Caco-2 (cell line): Measurements from ENCODE around the gene DIAPH3. TPM values are rescaled to one million over a fixed set of nuclear protein-coding genes. Genes with fewer than 3 reads are reported as not detected.

ENCODE experiments used
- BruUV-seq: library from RNA; stranded (reverse); fragments of 400-500 nt; replicated peaks from 2 replicates; lab custom pipeline; 2021; lab: Mats Ljungman, UMichigan
- CTCF ChIA-PET: fragments of 300-600 bp; sonication (Branson Sonifier 250); formaldehyde crosslinking; loops from one replicate; lab custom pipeline; 2022; ENCODE audit warnings: antibody characterized with exemption; lab: Charles Lee
- POLR2A ChIA-PET: fragments of 300-600 bp; sonication (Branson Sonifier 250); formaldehyde crosslinking; loops from one replicate; lab custom pipeline; 2022; ENCODE audit warnings: antibody characterized with exemption; lab: Charles Lee
- DNase-seq, 2 experiments: peaks; one replicate each; pipeline versions ENCODE4 v3.0.0 to v3.0.0-alpha.2; 2020 to 2022
- H3K27me3 ChIP-seq: replicated peaks from 2 replicates; pipeline ENCODE4 v1.6.0; 2011; ENCODE audit warnings: low read length; ENCODE audit not compliant: control insufficient read depth, insufficient read depth
- H3K36me3 ChIP-seq: 2 replicates; pipeline ENCODE4 v1.5.1; 2011; ENCODE audit warnings: low read length; ENCODE audit not compliant: control insufficient read depth, insufficient read depth
- H3K4me1 ChIP-seq: fragments of 250-450 bp; sonication (Bioruptor Pico); 2 replicates; pipeline ENCODE4 v1.5.1; 2020; ENCODE audit warnings: mild to moderate bottlenecking
- H3K4me3 ChIP-seq: 2 replicates; pipeline ENCODE4 v1.5.1; 2011; ENCODE audit warnings: low read depth, mild to moderate bottlenecking, control low read depth, low read length
- H3K9me3 ChIP-seq: fragments of 250-450 bp; sonication (Bioruptor Pico); 2 replicates; pipeline ENCODE4 v1.5.1; 2020; ENCODE audit warnings: mild to moderate bottlenecking, moderate library complexity
- H3K27ac Mint-ChIP-seq: one replicate; pipeline ENCODE4 v1.8.0; 2022; ENCODE audit warnings: mixed read lengths; ENCODE audit not compliant: unreplicated experiment
- H3K27me3 Mint-ChIP-seq: one replicate; pipeline ENCODE4 v1.8.0; 2022; ENCODE audit warnings: mixed read lengths; ENCODE audit not compliant: insufficient read depth, unreplicated experiment
- H3K36me3 Mint-ChIP-seq: one replicate; pipeline ENCODE4 v1.8.0; 2022; ENCODE audit warnings: mild to moderate bottlenecking, mixed read lengths; ENCODE audit not compliant: insufficient read depth, unreplicated experiment
- H3K4me1 Mint-ChIP-seq: one replicate; pipeline ENCODE4 v1.8.0; 2022; ENCODE audit warnings: low read depth, mixed read lengths; ENCODE audit not compliant: unreplicated experiment
- H3K4me3 Mint-ChIP-seq: one replicate; pipeline ENCODE4 v1.8.0; 2022; ENCODE audit warnings: mild to moderate bottlenecking, moderate library complexity, mixed read lengths; ENCODE audit not compliant: unreplicated experiment
- H3K9me3 Mint-ChIP-seq: one replicate; pipeline ENCODE4 v1.8.0; 2022; ENCODE audit warnings: mixed read lengths; ENCODE audit not compliant: unreplicated experiment
- intact Hi-C: fragments of 100-400 bp; cut with micrococcal nuclease; formaldehyde crosslinking; loops from one replicate; pipeline ENCODE4 v1.10.0; 2022; ENCODE audit not compliant: unreplicated experiment
- total RNA-seq: library from RNA; stranded (reverse); gene quantifications from 2 replicates; pipeline ENCODE4 v1.2.3, GENCODE V29; 2022
- TF ChIP-seq, protein P1 (sequence below), 2 experiments: fragments of 200-600 bp in 1 of 2; IDR thresholded peaks; 1 replicate in 1 of 2; 2 replicates in 1 of 2; pipeline versions ENCODE4 v1.5.1 to v1.8.0; 2011 to 2022; ENCODE audit warnings: antibody characterized with exemption in 1 of 2, control low read depth in 1 of 2, inconsistent platforms in 1 of 2, low read depth in 1 of 2, low read length in 1 of 2, mild to moderate bottlenecking in 1 of 2, moderate library complexity in 1 of 2; ENCODE audit not compliant: insufficient read depth in 1 of 2, severe bottlenecking in 1 of 2, unreplicated experiment in 1 of 2

Gene DIAPH3
- total RNA-seq, 1 experiment from 2014 or later, result 60.6 TPM

DNA sequence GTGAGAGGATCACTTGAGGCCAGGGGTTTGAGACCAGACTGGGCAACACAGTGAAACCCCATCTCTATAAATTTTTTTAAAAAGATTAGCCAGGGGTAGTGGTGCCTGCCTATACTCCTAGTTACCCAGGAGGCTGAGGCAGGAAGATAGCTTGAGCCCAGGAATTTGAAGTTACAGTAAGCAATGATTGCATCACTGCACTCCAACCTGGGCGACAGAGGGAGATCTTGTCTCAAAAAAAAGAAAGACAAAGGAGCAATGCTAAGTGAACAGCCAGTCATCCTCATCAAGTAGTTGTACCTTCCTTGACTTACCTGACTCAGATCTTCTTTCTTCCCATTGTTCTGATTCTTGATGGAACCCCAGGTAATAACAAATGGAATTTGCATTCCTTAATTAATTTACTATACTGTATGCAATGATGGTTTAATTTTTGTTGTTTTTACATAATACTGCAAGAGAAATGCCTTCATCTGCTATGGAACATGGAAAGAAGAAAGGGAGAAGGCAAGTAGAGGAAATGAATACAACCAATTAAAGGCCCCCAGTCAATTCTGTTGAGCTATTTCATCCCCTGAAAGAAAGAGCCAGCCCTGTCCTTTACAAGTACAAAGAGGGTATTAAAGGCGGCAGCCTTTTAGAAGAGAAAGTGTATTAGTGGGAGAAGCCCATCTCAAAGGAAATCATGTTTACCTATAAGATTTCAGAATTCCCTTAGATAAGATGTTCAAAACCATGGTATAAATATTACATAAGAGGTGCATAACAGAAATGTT lies 316.7 kb downstream of the DIAPH3 start:
- no peaks in the 10 kb centered on the region for H3K36me3 ChIP-seq
- no peak overlapping the region for H3K4me3 ChIP-seq
- H3K4me1 ChIP-seq, result peaks cover 58% of the 10 kb centered on the region
- Mint-ChIP-seq H3K4me1 (peaks cover 55% of the 10 kb centered on the region), H3K4me3 (no peak overlapping the region), H3K36me3 (peaks cover 41% of the 10 kb centered on the region), H3K9me3 (peaks cover 14% of the 10 kb centered on the region), H3K27me3 (no peaks in the 10 kb centered on the region), H3K27ac (no peak overlapping the region)
- intact Hi-C loops, result loop anchor here (2.0 to 10.0 kb wide), 3 partner anchors 60 to 488 kb away; no protein-coding TSS in a partner anchor
- CTCF ChIA-PET, result interaction anchor here (0.6 to 1.2 kb wide), 3 partner anchors 60 to 167 kb away, joined by 3 to 7 read pairs (median 3); no protein-coding TSS in a partner anchor
- TF ChIP-seq, protein P1, sequence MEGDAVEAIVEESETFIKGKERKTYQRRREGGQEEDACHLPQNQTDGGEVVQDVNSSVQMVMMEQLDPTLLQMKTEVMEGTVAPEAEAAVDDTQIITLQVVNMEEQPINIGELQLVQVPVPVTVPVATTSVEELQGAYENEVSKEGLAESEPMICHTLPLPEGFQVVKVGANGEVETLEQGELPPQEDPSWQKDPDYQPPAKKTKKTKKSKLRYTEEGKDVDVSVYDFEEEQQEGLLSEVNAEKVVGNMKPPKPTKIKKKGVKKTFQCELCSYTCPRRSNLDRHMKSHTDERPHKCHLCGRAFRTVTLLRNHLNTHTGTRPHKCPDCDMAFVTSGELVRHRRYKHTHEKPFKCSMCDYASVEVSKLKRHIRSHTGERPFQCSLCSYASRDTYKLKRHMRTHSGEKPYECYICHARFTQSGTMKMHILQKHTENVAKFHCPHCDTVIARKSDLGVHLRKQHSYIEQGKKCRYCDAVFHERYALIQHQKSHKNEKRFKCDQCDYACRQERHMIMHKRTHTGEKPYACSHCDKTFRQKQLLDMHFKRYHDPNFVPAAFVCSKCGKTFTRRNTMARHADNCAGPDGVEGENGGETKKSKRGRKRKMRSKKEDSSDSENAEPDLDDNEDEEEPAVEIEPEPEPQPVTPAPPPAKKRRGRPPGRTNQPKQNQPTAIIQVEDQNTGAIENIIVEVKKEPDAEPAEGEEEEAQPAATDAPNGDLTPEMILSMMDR (IDR thresholded peaks at IDR 0.05; ENCODE audit: insufficient read depth in 1 of 2, low read depth in 1 of 2, low read length in 1 of 2, severe bottlenecking in 1 of 2, unreplicated experiment in 1 of 2), result no peak
- no peaks in the 10 kb centered on the region for H3K9me3 ChIP-seq
- H3K27me3 ChIP-seq, result no peaks in the 10 kb centered on the region
- no TSS peak for BruUV-seq
- POLR2A ChIA-PET, result no interaction called here
- DNase-seq, result peak; percentile 24 to 43

- Histone ChIP-seq H3K9me3 (no peaks in the 10 kb centered on the region), H3K4me3 (no peak overlapping the region), H3K4me1 (peaks cover 86% of the 10 kb centered on the region), H3K36me3 (no peaks in the 10 kb centered on the region), H3K27me3 (no peaks in the 10 kb centered on the region)
- ChIA-PET POLR2A (no interaction called here), CTCF (interaction anchor here (0.8 kb wide), 1 partner anchor 9 kb away, joined by 3 read pairs; no protein-coding TSS in a partner anchor)
- Mint-ChIP-seq H3K4me1 (peaks cover 60% of the 10 kb centered on the region), H3K36me3 (peaks cover 38% of the 10 kb centered on the region), H3K9me3 (no peaks in the 10 kb centered on the region), H3K4me3 (peak overlapping the region; percentile 48), H3K27ac (peak overlapping the region; percentile 92), H3K27me3 (no peaks in the 10 kb centered on the region)
- intact Hi-C loops, result loop anchor here (10.0 kb wide), 1 partner anchor 302 kb away; no protein-coding TSS in a partner anchor
- no TSS peak for BruUV-seq
- DNase-seq, result peak; percentile 18 to 61
- TF ChIP-seq, protein P1 (IDR thresholded peaks at IDR 0.05; ENCODE audit: insufficient read depth in 1 of 2, low read depth in 1 of 2, low read length in 1 of 2, severe bottlenecking in 1 of 2, unreplicated experiment in 1 of 2), result no peak
Measured at GRCh38 chr13:59843040-59843439, 320.7 kb downstream of the DIAPH3 start.

- POLR2A ChIA-PET, result no interaction called here
- BruUV-seq, result no TSS peak
Measured at GRCh38 chr13:59842507-59842906, 321.2 kb downstream of the DIAPH3 start.

More at GRCh38 chr13:59842507-59842906, 321.2 kb downstream of the DIAPH3 start:
- Mint-ChIP-seq H3K4me3 (peak overlapping the region; percentile 48), H3K4me1 (peaks cover 54% of the 10 kb centered on the region), H3K27ac (peak overlapping the region; percentile 92), H3K27me3 (no peaks in the 10 kb centered on the region), H3K9me3 (no peaks in the 10 kb centered on the region), H3K36me3 (peaks cover 38% of the 10 kb centered on the region)
- DNase-seq, result no peak
- Histone ChIP-seq H3K9me3 (no peaks in the 10 kb centered on the region), H3K4me1 (peaks cover 86% of the 10 kb centered on the region), H3K4me3 (no peak overlapping the region), H3K27me3 (no peaks in the 10 kb centered on the region), H3K36me3 (no peaks in the 10 kb centered on the region)
- TF ChIP-seq, protein P1 (IDR thresholded peaks at IDR 0.05; ENCODE audit: insufficient read depth in 1 of 2, low read depth in 1 of 2, low read length in 1 of 2, severe bottlenecking in 1 of 2, unreplicated experiment in 1 of 2), result no peak
- intact Hi-C loops, result loop anchor here (10.0 kb wide), 1 partner anchor 302 kb away; no protein-coding TSS in a partner anchor
- CTCF ChIA-PET, result interaction anchor here (0.8 kb wide), 1 partner anchor 10 kb away, joined by 3 read pairs; no protein-coding TSS in a partner anchor
